Urothelium cell line (cell line): ENCODE results near the gene ACADVL.

Experiments used
- DNase-seq: peaks from one replicate; pipeline ENCODE4 v3.0.0; 2011; ENCODE audit warnings: low spot score, mixed read lengths
- FAIRE-seq: peaks from 2 replicates; lab custom pipeline; 2011; peaks lifted over from hg19 to GRCh38; lab: Jason Lieb, UNC

The ACADVL gene

GRCh38 chr17:7216242-7217112 lies 3.3 kb upstream of the ACADVL start:
- FAIRE-seq (no peak), DNase-seq (no peak)

- FAIRE-seq (no peak), DNase-seq (peak; percentile 48)
Observed at GRCh38 chr17:7217113-7217987, 2.4 kb upstream of the ACADVL start.

- no peak for FAIRE-seq
- no peak for DNase-seq
Observed at GRCh38 chr17:7218166-7218565, 1.6 kb upstream of the ACADVL start.

GRCh38 chr17:7218758-7219157 lies 980 bp upstream of the ACADVL start:
- DNase-seq (no peak), FAIRE-seq (no peak)

- no peak for DNase-seq
- peak; percentile 13 for FAIRE-seq
Observed at GRCh38 chr17:7219229-7219811, 418 bp upstream of the ACADVL start.

- DNase-seq: peak; percentile 46
- FAIRE-seq: no peak
Observed at GRCh38 chr17:7220593-7221277, 997 bp downstream of the ACADVL start.

- DNase-seq (no peak), FAIRE-seq (no peak)
Observed at GRCh38 chr17:7221278-7222092, 1.7 kb downstream of the ACADVL start.

GRCh38 chr17:7222093-7222971 lies 2.6 kb downstream of the ACADVL start:
- DNase-seq (no peak), FAIRE-seq (no peak)

- FAIRE-seq (no peak), DNase-seq (no peak)
Observed at GRCh38 chr17:7222972-7223292, 3.2 kb downstream of the ACADVL start.

GRCh38 chr17:7223375-7223774 lies 3.6 kb downstream of the ACADVL start:
- no peak for FAIRE-seq
- no peak for DNase-seq

GRCh38 chr17:7224110-7224509 lies 4.4 kb downstream of the ACADVL start:
- no peak for DNase-seq
- FAIRE-seq: no peak

GRCh38 chr17:7224661-7225111 lies 4.9 kb downstream of the ACADVL start:
- no peak for FAIRE-seq
- DNase-seq: no peak

- no peak for DNase-seq
- no peak for FAIRE-seq
Observed at GRCh38 chr17:7225711-7226331, 6.1 kb downstream of the ACADVL start.

- DNase-seq: no peak
- FAIRE-seq: no peak
Observed at GRCh38 chr17:7226721-7227710, 7.3 kb downstream of the ACADVL start.

GRCh38 chr17:7228920-7229319 lies 9.2 kb downstream of the ACADVL start:
- FAIRE-seq (no peak), DNase-seq (no peak)

GRCh38 chr17:7229504-7229903 lies 9.8 kb downstream of the ACADVL start:
- FAIRE-seq (no peak), DNase-seq (no peak)

- no peak for DNase-seq
- FAIRE-seq: no peak
Observed at GRCh38 chr17:7232114-7232513, 12.4 kb downstream of the ACADVL start.

- DNase-seq (no peak), FAIRE-seq (no peak)
Observed at GRCh38 chr17:7233701-7234082, 14.0 kb downstream of the ACADVL start.
